Pulmonary artery endothelial cell (primary cell): ENCODE data around the gene ADGB. TPM values are rescaled to one million over a fixed set of nuclear protein-coding genes. Genes with fewer than 3 reads are reported as not detected.

Experiments
- DNase-seq: peaks from one replicate; pipeline ENCODE4 v3.0.0-alpha.2; 2011; ENCODE audit warnings: low read depth, low spot score
- total RNA-seq: library from RNA; depleted of rRNA; stranded (reverse); fragments of >200 nt; gene quantifications from 2 replicates; pipeline ENCODE4 v1.2.3, GENCODE V29; 2014

The ADGB gene
- total RNA-seq, 1 donor from 2014 or later, result not detected

GRCh38 chr6:146860583-146860982 lies 261.8 kb downstream of the ADGB start:
- no peak for DNase-seq

GRCh38 chr6:146861029-146861563 lies 262.3 kb downstream of the ADGB start:
- no peak for DNase-seq

- no peak for DNase-seq
Measured at GRCh38 chr6:146861716-146862115, 262.9 kb downstream of the ADGB start.

- DNase-seq, result no peak
Measured at GRCh38 chr6:146862508-146862919, 263.7 kb downstream of the ADGB start.

GRCh38 chr6:146864300-146864699 lies 265.5 kb downstream of the ADGB start:
- DNase-seq, result no peak

- no peak for DNase-seq
Measured at GRCh38 chr6:146864885-146865284, 266.1 kb downstream of the ADGB start.

Other genes with a start within 250 kb of the ADGB start
- 137 and 176 TPM in 2 replicates for gene RAB32, start 55.1 kb upstream of the ADGB start, total RNA-seq